Measurements from ENCODE around the gene GALNT10. TPM values are rescaled to one million over a fixed set of nuclear protein-coding genes. Genes with fewer than 3 reads are reported as not detected.
A peak's percentile ranks its signal among the peaks of the same experiment; 100 is the strongest.

The GALNT10 gene
- total RNA-seq, 2 donors from 2014 or later, result 11.5 to 19.5 TPM

DNA sequence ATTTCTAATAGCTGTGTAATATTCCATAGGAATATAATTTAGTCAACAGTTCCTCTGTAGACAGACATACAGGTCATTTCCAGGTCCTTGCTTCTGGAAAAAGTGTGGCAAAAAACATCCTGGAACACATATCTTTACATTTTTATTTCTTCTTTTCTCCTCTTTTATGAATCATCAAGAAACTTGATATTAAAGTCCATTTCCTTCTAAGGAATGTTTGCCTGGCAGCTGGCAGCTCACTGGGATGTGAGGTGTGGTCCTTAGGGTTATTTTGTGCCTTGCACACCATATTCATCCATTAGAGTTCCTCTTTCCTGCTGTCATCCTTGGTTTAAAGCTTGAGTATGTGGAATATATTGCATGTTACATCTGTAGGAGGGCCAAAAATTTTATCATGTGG, 122.0 kb downstream of the GALNT10 start:
- no peak for DNase-seq
- Histone ChIP-seq H3K4me3 (no peak overlapping the region), H3K36me3 (replicated peaks in 1 of 2; ENCODE audit: insufficient read depth in 1 of 2, low read depth in 2 of 2) (no peaks in the 10 kb centered on the region), H3K9me3 (no peaks in the 10 kb centered on the region), H3K27ac (no peak overlapping the region), H3K27me3 (no peaks in the 10 kb centered on the region), H3K4me1 (peaks cover 21% of the 10 kb centered on the region)
- TF ChIP-seq POLR2A (IDR thresholded peaks at IDR 0.05), result no peak
- TF ChIP-seq, protein P1, sequence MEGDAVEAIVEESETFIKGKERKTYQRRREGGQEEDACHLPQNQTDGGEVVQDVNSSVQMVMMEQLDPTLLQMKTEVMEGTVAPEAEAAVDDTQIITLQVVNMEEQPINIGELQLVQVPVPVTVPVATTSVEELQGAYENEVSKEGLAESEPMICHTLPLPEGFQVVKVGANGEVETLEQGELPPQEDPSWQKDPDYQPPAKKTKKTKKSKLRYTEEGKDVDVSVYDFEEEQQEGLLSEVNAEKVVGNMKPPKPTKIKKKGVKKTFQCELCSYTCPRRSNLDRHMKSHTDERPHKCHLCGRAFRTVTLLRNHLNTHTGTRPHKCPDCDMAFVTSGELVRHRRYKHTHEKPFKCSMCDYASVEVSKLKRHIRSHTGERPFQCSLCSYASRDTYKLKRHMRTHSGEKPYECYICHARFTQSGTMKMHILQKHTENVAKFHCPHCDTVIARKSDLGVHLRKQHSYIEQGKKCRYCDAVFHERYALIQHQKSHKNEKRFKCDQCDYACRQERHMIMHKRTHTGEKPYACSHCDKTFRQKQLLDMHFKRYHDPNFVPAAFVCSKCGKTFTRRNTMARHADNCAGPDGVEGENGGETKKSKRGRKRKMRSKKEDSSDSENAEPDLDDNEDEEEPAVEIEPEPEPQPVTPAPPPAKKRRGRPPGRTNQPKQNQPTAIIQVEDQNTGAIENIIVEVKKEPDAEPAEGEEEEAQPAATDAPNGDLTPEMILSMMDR (IDR thresholded peaks at IDR 0.05), result no peak
- ATAC-seq, result no peak
- intact Hi-C loops (cut with DNase I), result no loop called here

DNA sequence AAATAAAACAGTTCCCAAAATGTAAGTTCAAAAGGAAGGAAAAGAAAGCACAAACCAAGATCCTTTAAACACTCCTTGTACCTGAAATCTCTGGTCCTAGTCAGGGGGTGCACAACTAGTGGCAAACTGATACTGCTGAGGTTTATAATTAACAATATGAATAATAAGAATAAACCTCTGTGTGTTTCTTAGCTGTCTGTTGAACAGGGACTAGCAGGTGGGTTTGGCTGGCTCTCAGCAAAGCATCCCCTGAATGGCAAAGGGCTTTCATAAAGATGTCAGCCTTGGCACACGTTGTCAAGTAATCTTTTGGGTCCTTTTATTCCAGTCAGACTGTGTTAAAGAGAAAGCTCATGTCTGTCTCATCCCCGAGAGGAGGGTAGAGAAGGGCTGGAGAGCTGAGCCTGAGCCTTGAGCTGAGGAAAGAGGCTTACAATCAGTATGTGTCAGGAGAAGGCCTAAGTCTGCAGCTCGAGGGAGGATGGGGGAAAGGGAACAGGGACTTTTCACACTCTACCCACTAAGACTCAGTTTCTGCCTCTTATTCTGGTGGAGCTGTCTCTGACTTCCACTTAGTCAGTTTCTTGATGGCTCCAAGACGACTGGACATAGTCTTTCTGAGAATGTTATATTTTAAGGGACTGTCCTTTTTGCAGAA, 123.0 kb downstream of the GALNT10 start:
- intact Hi-C loops (cut with DNase I), result no loop called here
- ATAC-seq (no peak), DNase-seq (no peak)
- H3K9me3 ChIP-seq, result no peaks in the 10 kb centered on the region
- TF ChIP-seq POLR2A (IDR thresholded peaks at IDR 0.05), result no peak
- TF ChIP-seq, protein P1 (IDR thresholded peaks at IDR 0.05), result no peak
- no peaks in the 10 kb centered on the region for H3K36me3 ChIP-seq (replicated peaks in 1 of 2; ENCODE audit: insufficient read depth in 1 of 2, low read depth in 2 of 2)
- H3K27ac ChIP-seq, result no peak overlapping the region
- 76 to 81% methylated on average over 4 of the region's 4 CpGs for WGBS, 2 donors
- H3K4me3 ChIP-seq, result no peak overlapping the region
- H3K4me1 ChIP-seq, result peaks cover 26% of the 10 kb centered on the region
- no peaks in the 10 kb centered on the region for H3K27me3 ChIP-seq

DNA sequence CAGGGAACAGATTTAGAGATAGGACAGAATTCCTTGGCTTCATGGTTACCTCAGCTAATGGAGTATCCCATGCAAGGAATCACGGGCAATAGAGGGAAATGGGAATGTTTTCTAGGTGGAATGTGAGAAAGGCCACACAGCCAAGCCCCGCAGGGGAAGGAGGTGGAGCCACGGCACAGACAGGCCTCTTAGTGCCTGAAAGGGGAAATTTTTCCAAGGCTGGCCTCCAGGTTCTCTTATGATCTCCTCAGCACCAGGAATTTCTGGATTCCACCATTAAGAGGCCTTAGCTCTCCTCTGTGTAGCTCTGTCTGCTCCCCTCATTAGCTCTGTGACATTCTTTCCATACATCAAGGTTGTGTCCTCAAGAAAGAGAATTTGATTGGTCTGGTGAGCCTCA, 124.7 kb downstream of the GALNT10 start:
- peak overlapping the region in 2 of 4 donors; percentile 1 to 27 for H3K27ac ChIP-seq
- ATAC-seq, result no peak
- no peak for TF ChIP-seq POLR2A (IDR thresholded peaks at IDR 0.05)
- TF ChIP-seq, protein P1 (IDR thresholded peaks at IDR 0.05), result no peak

DNA sequence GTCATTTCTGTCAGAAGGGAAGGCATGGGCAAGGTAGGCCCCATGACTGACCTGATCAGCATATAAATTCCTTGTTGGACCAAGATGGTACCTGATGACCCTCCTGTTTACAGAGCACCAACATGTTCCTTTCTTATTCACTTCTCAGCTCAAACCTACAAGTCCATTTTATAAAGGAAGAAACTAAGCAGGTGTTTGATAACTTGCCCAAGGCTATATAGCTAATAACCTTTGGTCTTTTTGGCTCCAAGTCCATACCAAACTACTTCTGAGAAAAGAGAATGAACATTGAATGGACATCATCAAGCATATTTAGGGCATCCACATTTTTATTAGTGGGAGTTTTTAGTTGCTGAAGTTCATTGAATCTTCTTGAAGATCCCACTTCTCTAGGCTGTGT, 125.2 kb downstream of the GALNT10 start:
- TF ChIP-seq POLR2A (IDR thresholded peaks at IDR 0.05), result no peak
- TF ChIP-seq, protein P1 (IDR thresholded peaks at IDR 0.05), result no peak
- H3K36me3 ChIP-seq (replicated peaks in 1 of 2; ENCODE audit: insufficient read depth in 1 of 2, low read depth in 2 of 2), result no peaks in the 10 kb centered on the region
- H3K27me3 ChIP-seq, result no peaks in the 10 kb centered on the region
- peak overlapping the region in 2 of 4 donors; percentile 1 to 27 for H3K27ac ChIP-seq
- DNase-seq (no peak), ATAC-seq (no peak)
- intact Hi-C loops (cut with DNase I), result no loop called here
- H3K9me3 ChIP-seq, result no peaks in the 10 kb centered on the region
- no peak overlapping the region for H3K4me3 ChIP-seq
- H3K4me1 ChIP-seq, result peaks cover 26% of the 10 kb centered on the region

More for the DNA sequence above, 124.7 kb downstream of the GALNT10 start:
- intact Hi-C loops (cut with DNase I), result no loop called here
- H3K36me3 ChIP-seq (replicated peaks in 1 of 2; ENCODE audit: insufficient read depth in 1 of 2, low read depth in 2 of 2), result no peaks in the 10 kb centered on the region
- WGBS, 2 donors, result 44 to 66% methylated on average over 3 of the region's 3 CpGs
- H3K4me1 ChIP-seq, result peaks cover 26% of the 10 kb centered on the region
- H3K4me3 ChIP-seq, result no peak overlapping the region
- DNase-seq, result no peak
- H3K9me3 ChIP-seq, result no peaks in the 10 kb centered on the region
- H3K27me3 ChIP-seq, result no peaks in the 10 kb centered on the region

All from body of pancreas (tissue), 4 donors.